GM23338 (cell line): ENCODE results near the gene ARHGEF17. TPM values are rescaled to one million over a fixed set of nuclear protein-coding genes. Genes with fewer than 3 reads are reported as not detected.

Experiments
- ATAC-seq: fragments of 200-7000 bp; cut with Tn5 transposase; 3 replicates; pipeline ENCODE4 v1.9.1; 2020
- DNase-seq: peaks from one replicate; pipeline ENCODE4 v3.0.0-alpha.2; 2015; ENCODE audit warnings: low spot score
- H2AFZ ChIP-seq: fragments of 200-600 bp; sonication (generic); 2 replicates; pipeline ENCODE4 v1.8.0; 2016; ENCODE audit warnings: antibody characterized with exemption, mild to moderate bottlenecking, moderate library complexity
- H3F3A ChIP-seq: fragments of 200-600 bp; sonication (generic); replicated peaks from 2 replicates; pipeline ENCODE4 v1.8.0; 2017; ENCODE audit warnings: antibody characterized with exemption, mixed run types, low read depth
- H3K27ac ChIP-seq: fragments of 200-600 bp; sonication (generic); 2 replicates; pipeline ENCODE4 v1.6.1; 2016; ENCODE audit warnings: low read depth
- H3K27me3 ChIP-seq: fragments of 200-600 bp; sonication (generic); 2 replicates; pipeline ENCODE4 v1.8.0; 2016; ENCODE audit warnings: mild to moderate bottlenecking, mixed run types, moderate library complexity; ENCODE audit not compliant: insufficient read depth
- H3K36me3 ChIP-seq: fragments of 200-600 bp; sonication (generic); 2 replicates; pipeline ENCODE4 v1.8.0; 2016; ENCODE audit warnings: mild to moderate bottlenecking; ENCODE audit not compliant: insufficient read depth
- H3K4me1 ChIP-seq: fragments of 200-600 bp; sonication (generic); 2 replicates; pipeline ENCODE4 v1.8.0; 2016; ENCODE audit warnings: mild to moderate bottlenecking, moderate library complexity; ENCODE audit not compliant: insufficient read depth
- H3K4me2 ChIP-seq: fragments of 200-600 bp; sonication (generic); 2 replicates; pipeline ENCODE4 v1.7.1; 2017; ENCODE audit warnings: mixed run types
- H3K4me3 ChIP-seq: fragments of 200-600 bp; sonication (generic); 2 replicates; pipeline ENCODE4 v1.6.1; 2016; ENCODE audit warnings: mixed run types
- H3K79me2 ChIP-seq: fragments of 200-600 bp; sonication (generic); replicated peaks from 2 replicates; pipeline ENCODE4 v1.8.0; 2017; ENCODE audit warnings: mild to moderate bottlenecking; ENCODE audit not compliant: insufficient read depth
- H3K9me2 ChIP-seq: fragments of 200-600 bp; sonication (generic); 2 replicates; pipeline ENCODE4 v1.8.0; 2017; ENCODE audit not compliant: insufficient read depth
- H4K20me1 ChIP-seq: fragments of 200-600 bp; sonication (generic); replicated peaks from 2 replicates; pipeline ENCODE4 v1.8.0; 2017; ENCODE audit warnings: mild to moderate bottlenecking; ENCODE audit not compliant: insufficient read depth
- H3K27ac Mint-ChIP-seq: 2 replicates; pipeline ENCODE4 v1.8.0; 2020; ENCODE audit warnings: inconsistent platforms, mild to moderate bottlenecking, moderate library complexity, mixed read lengths
- H3K27me3 Mint-ChIP-seq: 3 replicates; pipeline ENCODE4 v1.8.0; 2022; ENCODE audit warnings: low read depth, mild to moderate bottlenecking, moderate library complexity, mixed read lengths, inconsistent platforms; ENCODE audit not compliant: insufficient read depth, poor library complexity
- H3K36me3 Mint-ChIP-seq: 3 replicates; pipeline ENCODE4 v1.8.0; 2021; ENCODE audit warnings: low read depth, mild to moderate bottlenecking, inconsistent platforms, moderate library complexity, mixed read lengths
- H3K4me1 Mint-ChIP-seq: 3 replicates; pipeline ENCODE4 v1.8.0; 2020; ENCODE audit warnings: mild to moderate bottlenecking, inconsistent platforms, mixed read lengths
- H3K4me3 Mint-ChIP-seq: 3 replicates; pipeline ENCODE4 v1.8.0; 2021; ENCODE audit warnings: moderate library complexity, mild to moderate bottlenecking, inconsistent platforms, mixed read lengths
- H3K9me3 Mint-ChIP-seq: 3 replicates; pipeline ENCODE4 v1.8.0; 2020; ENCODE audit warnings: moderate library complexity, mild to moderate bottlenecking, inconsistent platforms, mixed read lengths
- CTCF ChIP-seq, 2 experiments: fragments of 200-600 bp in 1 of 2; sonication (generic) in 1 of 2; conservative IDR thresholded peaks; 2 replicates each; pipeline versions ENCODE4 v1.5.1 to v1.6.1; 2016 to 2017; ENCODE audit warnings: antibody characterized with exemption in 2 of 2, low read depth in 2 of 2, mild to moderate bottlenecking in 2 of 2, moderate library complexity in 1 of 2
- ZNF331 ChIP-seq: fragments of 250-450 bp; sonication (Bioruptor Pico); IDR thresholded peaks from 2 replicates; pipeline ENCODE4 v1.5.0; 2020; ENCODE audit warnings: low read depth, mild to moderate bottlenecking, moderate library complexity
- polyA plus RNA-seq: library from polyadenylated mRNA; unstranded; fragments of >200 nt; fragmentation: Nextera tagmentation; extraction: Ambion mirVana; gene quantifications from 2 replicates; pipeline ENCODE4 v1.2.1, GENCODE V29; 2016
- total RNA-seq: library from RNA; depleted of rRNA; stranded (reverse); fragments of >200 nt; shearing (Covaris generic); gene quantifications from 2 replicates; pipeline ENCODE4 v1.2.3, GENCODE V29; 2014
- TF ChIP-seq, protein P1 (sequence below): fragments of 250-450 bp; sonication (Bioruptor Pico); IDR thresholded peaks from 2 replicates; pipeline ENCODE4 v1.5.0; 2020; ENCODE audit warnings: mild to moderate bottlenecking, moderate library complexity

Gene ARHGEF17
- total and polyA plus RNA-seq, 2 experiments from 2014 or later, result 2.9 to 15.0 TPM

GRCh38 chr11:73387594-73388264 is 79.7 kb downstream of the ARHGEF17 start:
- Histone ChIP-seq H4K20me1 (no peaks in the 10 kb centered on the region; the same call in none of the 2 replicates), H3K9me2 (no peaks in the 10 kb centered on the region), H3K27me3 (no peaks in the 10 kb centered on the region), H3K27ac (no peak overlapping the region), H3K36me3 (no peaks in the 10 kb centered on the region), H3K79me2 (peaks cover 5% of the 10 kb centered on the region; the same call in 1 of the 2 replicates), H3F3A (no peaks in the 10 kb centered on the region), H2AFZ (no peak overlapping the region), H3K4me1 (no peaks in the 10 kb centered on the region), H3K4me2 (no peak overlapping the region), H3K4me3 (no peak overlapping the region)
- Mint-ChIP-seq H3K27me3 (peaks cover 6% of the 10 kb centered on the region), H3K9me3 (no peaks in the 10 kb centered on the region), H3K4me1 (peaks cover 23% of the 10 kb centered on the region), H3K27ac (no peak overlapping the region; the same call in 1 of the 2 replicates), H3K36me3 (no peaks in the 10 kb centered on the region; the same call in 2 of the 3 replicates), H3K4me3 (no peak overlapping the region)
- ATAC-seq (peak; percentile 16), DNase-seq (peak; percentile 37)
- TF ChIP-seq, protein P1, sequence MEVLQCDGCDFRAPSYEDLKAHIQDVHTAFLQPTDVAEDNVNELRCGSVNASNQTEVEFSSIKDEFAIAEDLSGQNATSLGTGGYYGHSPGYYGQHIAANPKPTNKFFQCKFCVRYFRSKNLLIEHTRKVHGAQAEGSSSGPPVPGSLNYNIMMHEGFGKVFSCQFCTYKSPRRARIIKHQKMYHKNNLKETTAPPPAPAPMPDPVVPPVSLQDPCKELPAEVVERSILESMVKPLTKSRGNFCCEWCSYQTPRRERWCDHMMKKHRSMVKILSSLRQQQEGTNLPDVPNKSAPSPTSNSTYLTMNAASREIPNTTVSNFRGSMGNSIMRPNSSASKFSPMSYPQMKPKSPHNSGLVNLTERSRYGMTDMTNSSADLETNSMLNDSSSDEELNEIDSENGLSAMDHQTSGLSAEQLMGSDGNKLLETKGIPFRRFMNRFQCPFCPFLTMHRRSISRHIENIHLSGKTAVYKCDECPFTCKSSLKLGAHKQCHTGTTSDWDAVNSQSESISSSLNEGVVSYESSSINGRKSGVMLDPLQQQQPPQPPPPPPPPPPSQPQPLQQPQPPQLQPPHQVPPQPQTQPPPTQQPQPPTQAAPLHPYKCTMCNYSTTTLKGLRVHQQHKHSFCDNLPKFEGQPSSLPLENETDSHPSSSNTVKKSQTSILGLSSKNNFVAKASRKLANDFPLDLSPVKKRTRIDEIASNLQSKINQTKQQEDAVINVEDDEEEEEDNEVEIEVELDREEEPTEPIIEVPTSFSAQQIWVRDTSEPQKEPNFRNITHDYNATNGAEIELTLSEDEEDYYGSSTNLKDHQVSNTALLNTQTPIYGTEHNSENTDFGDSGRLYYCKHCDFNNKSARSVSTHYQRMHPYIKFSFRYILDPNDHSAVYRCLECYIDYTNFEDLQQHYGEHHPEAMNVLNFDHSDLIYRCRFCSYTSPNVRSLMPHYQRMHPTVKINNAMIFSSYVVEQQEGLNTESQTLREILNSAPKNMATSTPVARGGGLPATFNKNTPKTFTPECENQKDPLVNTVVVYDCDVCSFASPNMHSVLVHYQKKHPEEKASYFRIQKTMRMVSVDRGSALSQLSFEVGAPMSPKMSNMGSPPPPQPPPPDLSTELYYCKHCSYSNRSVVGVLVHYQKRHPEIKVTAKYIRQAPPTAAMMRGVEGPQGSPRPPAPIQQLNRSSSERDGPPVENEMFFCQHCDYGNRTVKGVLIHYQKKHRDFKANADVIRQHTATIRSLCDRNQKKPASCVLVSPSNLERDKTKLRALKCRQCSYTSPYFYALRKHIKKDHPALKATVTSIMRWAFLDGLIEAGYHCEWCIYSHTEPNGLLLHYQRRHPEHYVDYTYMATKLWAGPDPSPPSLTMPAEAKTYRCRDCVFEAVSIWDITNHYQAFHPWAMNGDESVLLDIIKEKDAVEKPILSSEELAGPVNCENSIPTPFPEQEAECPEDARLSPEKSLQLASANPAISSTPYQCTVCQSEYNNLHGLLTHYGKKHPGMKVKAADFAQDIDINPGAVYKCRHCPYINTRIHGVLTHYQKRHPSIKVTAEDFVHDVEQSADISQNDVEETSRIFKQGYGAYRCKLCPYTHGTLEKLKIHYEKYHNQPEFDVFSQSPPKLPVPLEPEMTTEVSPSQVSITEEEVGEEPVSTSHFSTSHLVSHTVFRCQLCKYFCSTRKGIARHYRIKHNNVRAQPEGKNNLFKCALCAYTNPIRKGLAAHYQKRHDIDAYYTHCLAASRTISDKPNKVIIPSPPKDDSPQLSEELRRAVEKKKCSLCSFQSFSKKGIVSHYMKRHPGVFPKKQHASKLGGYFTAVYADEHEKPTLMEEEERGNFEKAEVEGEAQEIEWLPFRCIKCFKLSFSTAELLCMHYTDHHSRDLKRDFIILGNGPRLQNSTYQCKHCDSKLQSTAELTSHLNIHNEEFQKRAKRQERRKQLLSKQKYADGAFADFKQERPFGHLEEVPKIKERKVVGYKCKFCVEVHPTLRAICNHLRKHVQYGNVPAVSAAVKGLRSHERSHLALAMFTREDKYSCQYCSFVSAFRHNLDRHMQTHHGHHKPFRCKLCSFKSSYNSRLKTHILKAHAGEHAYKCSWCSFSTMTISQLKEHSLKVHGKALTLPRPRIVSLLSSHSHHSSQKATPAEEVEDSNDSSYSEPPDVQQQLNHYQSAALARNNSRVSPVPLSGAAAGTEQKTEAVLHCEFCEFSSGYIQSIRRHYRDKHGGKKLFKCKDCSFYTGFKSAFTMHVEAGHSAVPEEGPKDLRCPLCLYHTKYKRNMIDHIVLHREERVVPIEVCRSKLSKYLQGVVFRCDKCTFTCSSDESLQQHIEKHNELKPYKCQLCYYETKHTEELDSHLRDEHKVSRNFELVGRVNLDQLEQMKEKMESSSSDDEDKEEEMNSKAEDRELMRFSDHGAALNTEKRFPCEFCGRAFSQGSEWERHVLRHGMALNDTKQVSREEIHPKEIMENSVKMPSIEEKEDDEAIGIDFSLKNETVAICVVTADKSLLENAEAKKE (CRISPR knock-in tag), result no peak
- TF ChIP-seq ZNF331 (CRISPR knock-in tag), result no peak
- TF ChIP-seq CTCF (conservative IDR thresholded peaks at IDR 0.05; ENCODE audit: low read depth in 2 of 2), result 0 out of 4 replicates have a peak, but pooled peaks of 1 of the 2 experiments have one; percentile 6
